Measurements from ENCODE around the gene DPP9. TPM values are rescaled to one million over a fixed set of nuclear protein-coding genes. Genes with fewer than 3 reads are reported as not detected.

DPP9 gene
- total and polyA plus RNA-seq, 2 of the 13 experiments (the other 11 are each of a cell fraction or from before 2014, with no cell fraction given): 8.4 to 25.8 TPM

- no peak for TF ChIP-seq RBM22 (optimal IDR thresholded peaks at IDR 0.05; ENCODE audit: low read length)
- TF ChIP-seq IKZF1 (IDR thresholded peaks at IDR 0.05): no peak
- TF ChIP-seq TCF7 (IDR thresholded peaks at IDR 0.05; ENCODE audit: low read depth): no peak
- no peak for TF ChIP-seq ZBTB7B (CRISPR knock-in tag; IDR thresholded peaks at IDR 0.05)
- TF ChIP-seq ZFP37 (CRISPR knock-in tag; IDR thresholded peaks at IDR 0.05; ENCODE audit: borderline replicate concordance): no peak
- TF ChIP-seq ZNF737 (CRISPR knock-in tag; IDR thresholded peaks at IDR 0.05; ENCODE audit: borderline replicate concordance): no peak
- peak; percentile 92 for TF ChIP-seq USF2 (IDR thresholded peaks at IDR 0.05; ENCODE audit: low read depth, low read length)
- peak; percentile 76; the same call in 1 of the 2 replicates for TF ChIP-seq USF2 (CRISPR knock-in tag; IDR thresholded peaks at IDR 0.05; ENCODE audit: borderline replicate concordance)
- TF ChIP-seq, protein P1, sequence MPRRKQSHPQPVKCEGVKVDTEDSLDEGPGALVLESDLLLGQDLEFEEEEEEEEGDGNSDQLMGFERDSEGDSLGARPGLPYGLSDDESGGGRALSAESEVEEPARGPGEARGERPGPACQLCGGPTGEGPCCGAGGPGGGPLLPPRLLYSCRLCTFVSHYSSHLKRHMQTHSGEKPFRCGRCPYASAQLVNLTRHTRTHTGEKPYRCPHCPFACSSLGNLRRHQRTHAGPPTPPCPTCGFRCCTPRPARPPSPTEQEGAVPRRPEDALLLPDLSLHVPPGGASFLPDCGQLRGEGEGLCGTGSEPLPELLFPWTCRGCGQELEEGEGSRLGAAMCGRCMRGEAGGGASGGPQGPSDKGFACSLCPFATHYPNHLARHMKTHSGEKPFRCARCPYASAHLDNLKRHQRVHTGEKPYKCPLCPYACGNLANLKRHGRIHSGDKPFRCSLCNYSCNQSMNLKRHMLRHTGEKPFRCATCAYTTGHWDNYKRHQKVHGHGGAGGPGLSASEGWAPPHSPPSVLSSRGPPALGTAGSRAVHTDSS (CRISPR knock-in tag; conservative IDR thresholded peaks at IDR 0.05): no peak
- TF ChIP-seq RFX5 (IDR thresholded peaks at IDR 0.05; ENCODE audit: low read depth, low read length): 0 out of 2 replicates have a peak, but pooled peaks have one; percentile 9
- TF ChIP-seq, protein P2, sequence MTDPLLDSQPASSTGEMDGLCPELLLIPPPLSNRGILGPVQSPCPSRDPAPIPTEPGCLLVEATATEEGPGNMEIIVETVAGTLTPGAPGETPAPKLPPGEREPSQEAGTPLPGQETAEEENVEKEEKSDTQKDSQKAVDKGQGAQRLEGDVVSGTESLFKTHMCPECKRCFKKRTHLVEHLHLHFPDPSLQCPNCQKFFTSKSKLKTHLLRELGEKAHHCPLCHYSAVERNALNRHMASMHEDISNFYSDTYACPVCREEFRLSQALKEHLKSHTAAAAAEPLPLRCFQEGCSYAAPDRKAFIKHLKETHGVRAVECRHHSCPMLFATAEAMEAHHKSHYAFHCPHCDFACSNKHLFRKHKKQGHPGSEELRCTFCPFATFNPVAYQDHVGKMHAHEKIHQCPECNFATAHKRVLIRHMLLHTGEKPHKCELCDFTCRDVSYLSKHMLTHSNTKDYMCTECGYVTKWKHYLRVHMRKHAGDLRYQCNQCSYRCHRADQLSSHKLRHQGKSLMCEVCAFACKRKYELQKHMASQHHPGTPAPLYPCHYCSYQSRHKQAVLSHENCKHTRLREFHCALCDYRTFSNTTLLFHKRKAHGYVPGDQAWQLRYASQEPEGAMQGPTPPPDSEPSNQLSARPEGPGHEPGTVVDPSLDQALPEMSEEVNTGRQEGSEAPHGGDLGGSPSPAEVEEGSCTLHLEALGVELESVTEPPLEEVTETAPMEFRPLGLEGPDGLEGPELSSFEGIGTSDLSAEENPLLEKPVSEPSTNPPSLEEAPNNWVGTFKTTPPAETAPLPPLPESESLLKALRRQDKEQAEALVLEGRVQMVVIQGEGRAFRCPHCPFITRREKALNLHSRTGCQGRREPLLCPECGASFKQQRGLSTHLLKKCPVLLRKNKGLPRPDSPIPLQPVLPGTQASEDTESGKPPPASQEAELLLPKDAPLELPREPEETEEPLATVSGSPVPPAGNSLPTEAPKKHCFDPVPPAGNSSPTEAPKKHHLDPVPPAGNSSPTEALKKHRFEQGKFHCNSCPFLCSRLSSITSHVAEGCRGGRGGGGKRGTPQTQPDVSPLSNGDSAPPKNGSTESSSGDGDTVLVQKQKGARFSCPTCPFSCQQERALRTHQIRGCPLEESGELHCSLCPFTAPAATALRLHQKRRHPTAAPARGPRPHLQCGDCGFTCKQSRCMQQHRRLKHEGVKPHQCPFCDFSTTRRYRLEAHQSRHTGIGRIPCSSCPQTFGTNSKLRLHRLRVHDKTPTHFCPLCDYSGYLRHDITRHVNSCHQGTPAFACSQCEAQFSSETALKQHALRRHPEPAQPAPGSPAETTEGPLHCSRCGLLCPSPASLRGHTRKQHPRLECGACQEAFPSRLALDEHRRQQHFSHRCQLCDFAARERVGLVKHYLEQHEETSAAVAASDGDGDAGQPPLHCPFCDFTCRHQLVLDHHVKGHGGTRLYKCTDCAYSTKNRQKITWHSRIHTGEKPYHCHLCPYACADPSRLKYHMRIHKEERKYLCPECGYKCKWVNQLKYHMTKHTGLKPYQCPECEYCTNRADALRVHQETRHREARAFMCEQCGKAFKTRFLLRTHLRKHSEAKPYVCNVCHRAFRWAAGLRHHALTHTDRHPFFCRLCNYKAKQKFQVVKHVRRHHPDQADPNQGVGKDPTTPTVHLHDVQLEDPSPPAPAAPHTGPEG (CRISPR knock-in tag; IDR thresholded peaks at IDR 0.05): 0 out of 2 replicates have a peak, but pooled peaks have one; percentile 36
- TF ChIP-seq KLF16 (CRISPR knock-in tag; IDR thresholded peaks at IDR 0.05): peak in 1 of 2 experiments; percentile 63; a peak in 1 of 4 replicates
- peak; percentile 79 for TF ChIP-seq MXD4 (CRISPR knock-in tag; IDR thresholded peaks at IDR 0.05)
- no peak for TF ChIP-seq ZNF34 (CRISPR knock-in tag; IDR thresholded peaks at IDR 0.05; ENCODE audit: borderline replicate concordance)
- TF ChIP-seq, protein P3, sequence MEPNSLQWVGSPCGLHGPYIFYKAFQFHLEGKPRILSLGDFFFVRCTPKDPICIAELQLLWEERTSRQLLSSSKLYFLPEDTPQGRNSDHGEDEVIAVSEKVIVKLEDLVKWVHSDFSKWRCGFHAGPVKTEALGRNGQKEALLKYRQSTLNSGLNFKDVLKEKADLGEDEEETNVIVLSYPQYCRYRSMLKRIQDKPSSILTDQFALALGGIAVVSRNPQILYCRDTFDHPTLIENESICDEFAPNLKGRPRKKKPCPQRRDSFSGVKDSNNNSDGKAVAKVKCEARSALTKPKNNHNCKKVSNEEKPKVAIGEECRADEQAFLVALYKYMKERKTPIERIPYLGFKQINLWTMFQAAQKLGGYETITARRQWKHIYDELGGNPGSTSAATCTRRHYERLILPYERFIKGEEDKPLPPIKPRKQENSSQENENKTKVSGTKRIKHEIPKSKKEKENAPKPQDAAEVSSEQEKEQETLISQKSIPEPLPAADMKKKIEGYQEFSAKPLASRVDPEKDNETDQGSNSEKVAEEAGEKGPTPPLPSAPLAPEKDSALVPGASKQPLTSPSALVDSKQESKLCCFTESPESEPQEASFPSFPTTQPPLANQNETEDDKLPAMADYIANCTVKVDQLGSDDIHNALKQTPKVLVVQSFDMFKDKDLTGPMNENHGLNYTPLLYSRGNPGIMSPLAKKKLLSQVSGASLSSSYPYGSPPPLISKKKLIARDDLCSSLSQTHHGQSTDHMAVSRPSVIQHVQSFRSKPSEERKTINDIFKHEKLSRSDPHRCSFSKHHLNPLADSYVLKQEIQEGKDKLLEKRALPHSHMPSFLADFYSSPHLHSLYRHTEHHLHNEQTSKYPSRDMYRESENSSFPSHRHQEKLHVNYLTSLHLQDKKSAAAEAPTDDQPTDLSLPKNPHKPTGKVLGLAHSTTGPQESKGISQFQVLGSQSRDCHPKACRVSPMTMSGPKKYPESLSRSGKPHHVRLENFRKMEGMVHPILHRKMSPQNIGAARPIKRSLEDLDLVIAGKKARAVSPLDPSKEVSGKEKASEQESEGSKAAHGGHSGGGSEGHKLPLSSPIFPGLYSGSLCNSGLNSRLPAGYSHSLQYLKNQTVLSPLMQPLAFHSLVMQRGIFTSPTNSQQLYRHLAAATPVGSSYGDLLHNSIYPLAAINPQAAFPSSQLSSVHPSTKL (CRISPR knock-in tag; IDR thresholded peaks at IDR 0.05): peak; percentile 45; the same call in 1 of the 2 replicates
Observed at GRCh38 chr19:4669723-4670480, 53.7 kb downstream of the DPP9 start, which contains the start of gene MYDGF (continued).
